Superior temporal gyrus (tissue), 1 donor: ENCODE measurements around the gene ZNF565.
"Not testable (repeated sequence)": the region's sequence is repeated elsewhere in the genome, so short reads cannot be mapped to it uniquely, and the experiment has no call there.

Experiments used
- DNase-seq: peaks from one replicate; pipeline ENCODE4 v3.0.0-alpha.2; 2016; ENCODE audit errors: extremely low spot score

ZNF565 gene

DNA sequence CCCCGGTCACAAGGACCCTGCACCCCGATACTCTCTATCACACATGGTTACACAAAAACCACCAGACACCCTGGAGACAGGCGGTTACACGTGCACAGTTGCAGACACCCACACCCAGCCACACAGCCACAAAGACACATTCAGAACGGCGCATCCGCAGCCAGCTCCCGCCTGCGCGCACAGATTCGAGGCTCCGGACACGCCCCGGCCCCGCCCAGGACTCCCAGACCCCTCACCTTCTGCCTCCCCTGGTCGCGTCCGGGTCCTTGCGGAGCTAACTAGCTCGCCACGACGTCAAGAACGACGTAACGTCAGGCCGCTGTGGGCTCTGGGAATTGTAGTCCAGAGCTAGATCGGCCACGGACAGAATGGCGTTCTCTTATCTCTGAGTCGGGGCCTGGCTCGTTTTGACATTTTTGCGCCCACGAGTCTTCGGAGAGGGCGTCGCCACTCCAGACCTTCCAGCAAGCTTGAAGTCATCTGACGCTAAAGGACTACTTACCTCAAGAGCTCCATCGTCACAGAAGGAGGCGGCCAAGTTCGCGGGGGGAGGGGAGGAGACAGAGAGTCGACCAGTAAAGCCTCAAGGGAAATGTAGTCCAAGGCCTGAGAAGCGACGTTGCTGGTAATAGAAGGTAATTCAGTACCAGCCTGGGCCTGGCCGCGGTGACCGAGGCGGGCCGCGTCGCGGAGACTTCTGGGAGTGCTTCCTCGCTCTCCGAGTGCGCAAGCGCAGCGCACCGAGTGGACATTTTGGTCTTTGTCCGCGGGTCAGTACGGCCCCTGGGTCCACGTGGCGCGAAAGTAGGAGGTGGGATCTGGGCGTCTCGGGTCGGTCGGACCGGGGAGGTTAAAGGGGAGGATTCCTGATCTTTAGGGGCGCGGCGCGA, at the start of gene ZNF565, which contains the start of gene ZNF146:
ZNF565 (minus strand) TSS at position 280 of the 890 bp plus-strand sequence. CDS start 12,680 bp downstream, outside the sequence.
ZNF146 (plus strand) TSS at position 721 of the 890 bp plus-strand sequence. CDS start 21,335 bp downstream, outside the sequence.
- peak; percentile 99 for DNase-seq

DNA sequence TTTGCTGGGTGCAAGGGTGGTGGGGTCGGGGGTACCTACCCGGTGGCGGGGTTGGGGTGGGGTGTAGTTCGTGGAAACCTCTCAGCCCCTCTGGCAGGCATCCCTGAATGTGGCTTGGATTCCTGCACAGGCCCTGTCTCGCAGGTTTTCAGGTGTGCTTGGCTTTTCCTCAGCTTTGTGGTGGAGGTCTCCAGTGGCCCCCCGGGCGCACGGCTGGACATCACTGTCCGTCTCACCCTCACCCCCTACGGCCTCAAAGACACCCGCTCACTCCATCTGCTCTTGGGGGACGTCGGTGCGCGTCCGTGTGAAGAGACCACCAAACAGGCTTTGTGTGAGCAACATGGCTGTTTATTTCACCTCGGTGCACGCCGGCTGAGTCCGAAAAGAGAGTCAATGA, 44.7 kb upstream of the ZNF565 start:
- no peak for DNase-seq

DNA sequence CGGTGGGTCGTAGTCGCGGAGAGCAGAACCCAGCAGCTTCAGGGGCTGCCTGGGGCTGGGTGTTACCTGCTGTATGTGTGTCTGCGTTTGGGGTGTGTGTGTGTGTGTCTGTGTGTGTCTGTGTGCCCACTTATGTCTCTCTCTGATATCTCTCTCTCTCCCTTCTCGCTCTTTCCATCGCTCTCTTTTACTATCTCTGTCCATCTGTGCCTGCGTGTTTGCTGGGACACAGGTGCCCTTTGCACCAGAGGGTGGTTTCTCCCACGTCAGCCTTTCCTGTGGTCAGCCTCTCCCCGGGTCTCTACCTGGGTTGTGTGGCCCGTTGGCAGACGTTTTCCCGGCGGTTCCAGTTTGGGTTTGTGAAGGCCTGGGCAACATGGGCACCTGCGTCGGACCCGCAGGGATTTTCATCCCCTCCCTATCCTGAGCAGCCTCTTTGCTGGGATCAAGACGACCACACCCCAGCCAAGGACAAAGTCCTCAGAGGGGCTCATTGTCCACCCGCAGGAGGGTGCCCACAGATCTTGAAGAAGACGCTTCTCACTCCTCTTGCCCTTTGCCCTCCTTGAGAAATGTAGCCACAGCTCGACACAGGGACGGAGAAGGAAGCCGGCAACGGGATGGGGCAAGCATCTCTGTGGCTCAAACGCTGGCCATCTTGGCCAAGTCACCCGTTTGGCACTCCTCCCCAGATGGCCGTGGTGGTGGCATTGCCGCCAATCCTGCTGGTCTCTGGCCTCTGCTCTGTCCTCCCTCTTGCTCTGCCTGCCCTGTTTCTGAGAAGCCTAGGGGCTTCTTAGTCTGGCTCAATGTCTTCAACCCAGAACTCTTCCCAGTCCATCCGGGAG, 43.8 kb upstream of the ZNF565 start:
- DNase-seq, result no peak

DNA sequence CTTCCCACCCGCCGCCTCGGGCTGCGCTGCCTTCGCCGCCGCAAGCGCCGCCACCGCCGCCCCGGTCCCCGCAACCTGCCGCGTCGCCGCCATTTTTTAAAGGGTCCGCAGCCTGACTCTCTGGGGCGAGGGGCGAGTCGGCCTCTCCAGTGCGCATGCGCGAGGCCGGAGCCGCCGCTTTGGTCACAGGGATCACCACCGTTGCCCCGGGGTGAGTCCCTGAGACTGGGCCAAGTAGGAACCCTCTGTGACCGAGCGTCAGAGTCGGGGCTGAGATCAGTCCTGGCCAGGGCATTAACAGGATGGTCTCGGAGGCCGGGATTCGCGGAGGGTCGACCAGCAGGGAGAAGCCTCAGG, 43.0 kb upstream of the ZNF565 start:
- no peak for DNase-seq

DNA sequence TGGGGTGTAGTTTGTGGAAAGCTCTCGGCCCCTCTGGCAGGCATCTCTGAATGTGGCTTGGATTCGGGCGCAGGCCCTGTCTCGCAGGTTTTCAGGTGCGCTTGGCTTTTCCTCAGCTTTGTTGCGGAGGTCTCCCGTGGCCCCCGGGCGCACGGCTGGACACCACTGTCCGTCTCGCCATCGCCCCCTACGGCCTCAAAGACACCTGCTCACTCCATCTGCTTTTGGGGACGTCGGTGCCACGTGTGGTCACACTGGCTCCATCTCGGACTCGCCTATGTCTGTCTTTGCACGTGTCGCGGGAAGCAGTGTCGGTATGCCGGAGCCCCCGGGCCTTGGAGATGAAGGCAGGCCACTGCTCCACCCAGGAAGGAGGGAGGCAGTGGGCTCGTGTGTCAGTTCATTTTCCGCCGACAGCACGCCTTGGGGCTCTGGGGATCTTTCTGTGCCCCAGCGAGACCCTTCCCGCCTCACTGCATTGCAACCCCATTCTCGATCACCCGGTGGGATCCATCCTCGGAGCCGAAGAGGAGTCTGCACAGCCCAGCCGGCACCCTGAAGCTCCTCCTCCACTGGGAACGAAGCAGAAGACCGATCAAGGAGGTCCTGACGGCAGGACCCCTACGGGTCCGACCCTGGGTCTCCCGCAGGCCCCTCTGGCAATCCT, 42.5 kb upstream of the ZNF565 start:
- DNase-seq, result no peak

DNA sequence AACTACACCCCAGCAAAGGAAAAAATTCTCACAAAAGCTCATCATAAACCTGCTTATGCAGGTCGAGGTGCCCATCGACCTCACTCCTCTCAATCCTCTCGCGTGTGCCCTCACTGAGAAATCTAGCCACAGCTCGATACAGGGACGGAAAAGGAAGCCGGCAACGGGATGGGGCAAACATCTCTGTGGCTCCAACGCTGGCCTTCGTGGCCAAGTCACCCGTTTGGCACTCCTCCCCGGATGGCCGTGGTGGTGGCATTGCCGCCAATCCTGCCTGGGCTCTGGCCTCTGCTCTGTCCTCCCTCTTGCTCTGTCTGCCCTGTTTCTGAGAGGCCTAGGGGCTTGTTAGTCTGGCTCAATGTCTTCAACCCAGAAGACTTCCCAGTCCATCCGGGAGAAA, 41.6 kb upstream of the ZNF565 start:
- DNase-seq, result no peak

DNA sequence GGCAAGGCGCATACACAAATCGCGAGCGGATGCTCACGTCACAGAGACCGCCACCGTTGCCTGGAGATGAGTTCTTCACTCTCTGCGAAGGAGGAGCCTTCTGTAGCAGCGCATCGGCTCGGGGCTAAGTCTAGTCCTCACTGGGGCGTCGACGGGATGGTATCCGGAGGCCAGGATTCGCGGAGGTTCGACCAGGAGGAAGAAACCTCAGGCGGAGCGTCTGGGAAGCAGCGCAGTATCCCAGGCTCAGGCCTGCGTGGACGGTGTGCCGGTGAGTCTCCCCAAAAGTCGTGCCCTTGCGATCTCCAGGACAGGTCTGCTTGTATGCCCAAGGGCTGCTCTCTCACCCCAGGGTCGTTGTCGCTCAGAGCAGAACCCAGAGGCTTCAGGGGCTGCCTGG, 40.9 kb upstream of the ZNF565 start:
- no peak for DNase-seq

DNA sequence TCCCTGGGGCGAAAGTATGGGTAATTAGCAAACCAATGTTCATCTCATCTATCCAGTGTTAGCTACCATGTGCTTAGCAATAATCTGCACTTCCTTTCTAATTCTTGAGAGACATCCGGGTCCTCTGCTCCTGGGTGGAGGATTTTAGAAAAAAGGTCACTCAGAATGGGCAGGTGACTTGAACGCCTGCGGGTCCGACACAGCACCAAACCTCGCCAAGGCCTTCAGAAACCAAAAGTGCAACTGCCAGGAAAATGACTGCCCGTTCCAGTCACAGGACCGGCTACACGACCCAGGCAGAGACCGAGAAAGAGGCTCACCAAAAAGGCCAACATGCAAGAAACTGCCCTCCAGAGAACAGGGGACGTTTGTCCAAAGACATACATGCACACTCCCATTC, 40.4 kb upstream of the ZNF565 start:
- DNase-seq, result no peak

DNA sequence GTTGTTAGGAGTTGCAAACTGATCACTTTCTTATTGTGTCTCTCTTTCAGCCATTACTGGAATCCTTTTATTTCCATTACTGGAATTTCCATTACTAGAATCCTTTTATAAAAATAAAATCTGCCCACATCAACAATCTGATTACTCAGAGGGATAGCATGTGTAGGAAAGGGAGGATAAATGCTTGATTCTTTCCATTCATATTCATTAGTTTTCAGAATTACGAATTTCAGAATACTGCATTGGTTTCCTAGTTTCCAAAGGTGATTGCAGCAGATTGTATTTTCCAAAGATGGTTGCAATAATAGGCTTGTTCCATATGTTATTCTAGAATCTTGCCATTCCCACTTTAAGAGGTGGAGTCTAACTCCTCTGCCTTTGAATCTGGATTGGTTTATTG, 37.6 kb upstream of the ZNF565 start:
- DNase-seq, result no peak

DNA sequence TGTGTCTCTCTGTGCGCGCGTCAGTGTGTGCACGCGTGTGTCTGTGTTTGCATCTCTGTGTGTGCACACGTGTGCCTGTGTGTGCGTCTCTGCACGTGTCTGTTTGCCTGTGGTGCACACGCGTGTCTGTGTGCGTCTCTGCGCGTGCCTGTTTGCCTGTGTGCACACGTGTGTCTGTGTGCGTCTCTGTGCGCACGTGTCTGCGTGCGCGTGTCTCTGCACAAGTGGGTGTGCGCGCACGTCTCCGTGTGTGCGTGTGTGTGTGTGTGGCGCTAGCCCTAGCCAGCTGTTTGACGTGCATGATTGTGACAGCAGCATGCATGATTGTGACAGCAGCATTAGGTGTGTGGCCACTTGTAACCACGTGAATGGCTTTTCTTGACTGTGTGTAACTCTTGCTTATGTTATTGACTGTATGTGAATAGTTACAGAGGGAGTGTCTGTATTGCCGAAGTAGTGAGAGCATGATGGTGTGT, 31.6 kb upstream of the ZNF565 start:
- DNase-seq, result peak; percentile 39

DNA sequence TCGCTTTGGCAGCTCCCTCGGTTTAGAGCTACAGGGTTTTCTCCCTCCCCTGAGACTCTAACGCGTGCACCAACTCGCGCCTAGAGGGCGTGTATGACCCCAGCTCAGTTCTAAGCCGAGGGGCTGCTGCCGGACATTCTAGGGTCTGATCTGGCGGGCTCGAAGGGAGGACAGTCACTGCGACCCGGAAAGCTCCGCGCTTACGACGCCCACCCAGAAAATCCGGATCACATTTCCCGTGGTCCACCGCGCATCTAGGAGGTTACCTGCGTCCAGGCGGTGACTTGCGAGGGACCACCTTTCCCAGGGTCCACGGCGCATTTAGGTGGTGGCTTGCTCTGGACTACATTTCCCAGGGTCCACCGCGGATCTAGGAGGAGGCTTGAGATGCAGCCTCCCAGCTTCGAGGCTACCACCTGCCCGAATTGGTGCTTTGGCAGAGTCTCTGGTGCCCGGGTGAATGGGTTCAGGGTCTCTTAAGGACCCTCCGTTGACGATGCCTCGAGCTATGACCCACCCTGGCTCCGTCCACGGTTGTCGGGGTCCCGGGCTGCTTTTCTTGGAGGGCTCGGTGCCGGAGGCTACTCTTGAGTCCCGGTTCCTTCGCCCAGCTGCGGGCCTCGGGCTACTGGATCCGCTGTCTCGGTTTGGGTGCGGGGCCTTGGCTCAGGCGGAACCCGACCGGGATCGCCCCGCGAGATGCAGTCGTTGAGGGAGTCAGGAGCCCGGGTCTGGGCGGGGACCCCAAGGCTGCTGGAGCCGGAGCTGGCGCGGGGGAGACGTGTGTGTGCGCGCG, 30.9 kb upstream of the ZNF565 start:
- DNase-seq, result peak; percentile 59

DNA sequence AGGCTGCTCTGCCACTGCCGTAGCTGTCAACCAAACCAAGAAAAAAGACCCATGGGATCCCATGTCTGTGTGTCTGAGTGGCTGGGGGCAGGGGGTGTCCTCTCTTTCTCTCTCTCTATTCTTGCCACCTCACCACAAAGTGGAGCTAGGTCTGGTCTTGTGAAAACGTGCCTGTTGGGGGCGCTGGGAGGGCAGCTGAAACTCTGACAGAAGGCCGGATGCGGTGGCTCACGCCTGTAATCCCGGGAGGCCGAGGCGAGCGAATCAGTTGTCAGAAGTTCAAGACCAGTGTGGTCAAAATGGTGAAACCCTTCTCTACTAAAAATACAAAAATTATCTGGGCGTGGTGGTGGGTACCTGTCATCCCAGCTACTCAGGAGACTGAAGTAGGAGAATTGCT, 29.6 kb upstream of the ZNF565 start:
- no peak for DNase-seq

DNA sequence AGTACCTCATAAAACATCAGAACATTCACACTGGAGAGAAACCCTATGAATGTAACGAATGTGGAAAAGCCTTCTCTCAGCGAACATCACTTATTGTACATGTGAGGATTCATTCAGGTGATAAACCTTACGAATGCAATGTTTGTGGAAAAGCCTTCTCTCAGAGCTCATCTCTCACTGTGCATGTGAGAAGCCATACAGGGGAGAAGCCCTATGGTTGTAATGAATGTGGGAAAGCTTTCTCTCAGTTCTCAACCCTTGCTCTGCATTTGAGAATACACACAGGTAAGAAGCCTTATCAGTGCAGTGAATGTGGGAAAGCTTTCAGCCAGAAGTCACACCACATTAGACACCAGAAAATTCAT, 22.5 kb upstream of the ZNF565 start:
- no peak for DNase-seq

DNA sequence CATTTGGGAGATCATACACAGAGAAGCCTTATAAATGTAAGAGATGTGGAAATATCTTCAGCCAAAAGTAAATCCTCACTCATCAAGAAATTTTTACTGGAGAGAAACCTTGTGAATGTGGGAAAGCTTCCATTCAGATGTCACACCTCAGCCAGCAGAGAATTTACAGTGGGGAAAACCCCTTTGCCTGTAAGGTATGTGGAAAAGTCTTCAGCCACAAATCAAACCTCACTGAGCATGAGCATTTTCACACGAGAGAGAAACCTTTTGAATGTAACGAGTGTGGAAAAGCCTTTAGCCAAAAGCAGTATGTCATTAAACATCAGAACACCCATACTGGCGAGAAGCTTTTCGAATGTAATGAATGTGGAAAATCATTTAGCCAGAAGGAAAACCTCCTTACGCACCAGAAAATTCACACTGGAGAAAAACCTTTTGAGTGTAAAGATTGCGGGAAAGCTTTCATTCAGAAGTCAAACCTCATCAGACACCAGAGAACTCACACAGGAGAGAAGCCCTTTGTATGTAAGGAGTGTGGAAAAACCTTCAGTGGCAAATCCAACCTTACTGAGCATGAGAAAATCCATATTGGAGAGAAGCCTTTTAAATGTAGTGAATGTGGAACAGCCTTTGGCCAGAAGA, 22.0 kb upstream of the ZNF565 start:
- no peak for DNase-seq

DNA sequence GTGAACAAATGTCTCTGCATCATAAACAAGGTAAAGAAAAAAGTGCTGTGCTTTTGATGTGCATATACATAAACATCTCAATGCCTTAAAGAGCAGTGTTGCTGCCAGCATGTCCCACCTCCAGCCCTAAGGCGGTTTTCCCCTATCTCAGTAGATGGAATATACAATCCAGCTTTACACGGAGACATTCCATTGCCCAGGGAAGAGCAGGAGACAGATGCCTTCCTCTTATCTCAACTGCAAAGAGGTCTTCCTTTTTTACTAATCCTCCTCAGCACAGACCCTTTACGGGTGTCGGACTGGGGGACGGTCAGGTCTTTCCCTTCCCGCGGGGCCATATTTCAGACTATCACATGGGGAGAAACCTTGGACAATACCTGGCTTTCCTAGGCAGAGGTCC, 19.2 kb upstream of the ZNF565 start:
- not testable (repeated sequence) for DNase-seq

DNA sequence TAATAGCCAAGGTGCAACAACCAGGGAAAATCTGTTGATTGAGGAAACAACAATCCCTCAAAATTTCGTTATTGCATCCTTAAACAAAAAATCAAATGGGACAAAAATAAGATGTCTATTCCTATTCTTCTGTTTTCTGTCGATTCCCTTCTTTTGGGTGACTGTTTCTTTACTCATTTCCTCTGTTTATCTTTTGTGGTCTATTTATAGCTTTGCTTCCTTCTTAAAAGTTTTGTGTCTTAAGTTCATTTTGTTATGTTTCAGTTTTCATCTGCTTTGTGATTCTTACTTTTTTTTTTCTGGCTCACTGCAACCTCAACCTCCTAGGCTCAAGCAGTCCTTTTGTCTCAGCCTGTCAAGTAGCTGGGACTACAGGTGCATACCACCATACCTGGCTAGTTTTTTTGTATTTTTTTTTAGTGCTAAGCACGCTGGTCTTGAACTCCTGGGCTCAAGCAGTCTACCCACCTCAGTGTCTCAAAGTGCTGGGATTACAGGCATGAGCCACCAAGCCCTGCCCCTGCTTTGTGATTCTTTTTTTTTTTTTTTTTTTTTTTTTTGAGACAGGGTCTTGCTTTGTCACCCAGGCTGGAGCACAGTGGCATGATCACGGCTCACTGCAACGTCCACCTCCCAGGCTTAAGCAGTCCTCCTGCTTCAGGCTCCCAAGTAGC, 10.9 kb upstream of the ZNF565 start:
- DNase-seq, result no peak

DNA sequence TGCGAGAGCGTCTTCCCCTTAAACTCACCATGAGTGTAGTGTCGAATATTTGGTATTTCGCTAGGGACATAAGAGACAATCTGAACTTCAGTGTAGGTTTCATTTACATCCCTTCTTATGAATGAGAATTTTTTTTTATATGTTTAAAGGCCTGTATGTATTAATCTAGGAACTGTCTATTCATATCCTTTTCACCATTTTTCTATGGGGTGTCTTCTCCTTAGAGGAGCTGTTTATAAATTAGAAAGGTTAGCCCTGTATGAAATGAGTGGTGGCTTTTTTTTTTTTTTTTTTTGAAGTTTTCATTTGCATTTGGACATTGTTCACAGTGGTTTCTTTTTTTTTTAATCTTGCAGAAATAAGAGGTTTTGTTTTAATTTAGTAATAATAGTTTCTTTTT, 8.0 kb upstream of the ZNF565 start:
- DNase-seq, result no peak

DNA sequence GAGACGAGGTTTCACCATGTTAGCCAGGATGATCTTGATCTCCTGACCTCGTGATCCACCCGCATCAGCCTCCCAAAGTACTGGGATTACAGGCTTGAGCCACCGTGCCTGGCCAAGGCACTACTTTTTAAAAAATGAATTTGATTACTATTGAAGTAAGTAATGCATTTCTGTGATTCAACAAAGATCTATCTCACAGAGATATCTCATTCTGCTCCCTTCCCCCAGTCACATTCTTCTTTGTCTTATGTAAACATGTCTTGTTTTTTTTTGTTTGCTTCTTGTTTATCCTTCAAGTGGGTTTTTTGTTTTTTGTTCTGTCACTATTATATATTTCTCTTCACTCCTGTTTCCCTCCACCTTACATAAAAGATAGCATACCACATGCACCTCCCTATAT, 7.0 kb upstream of the ZNF565 start:
- no peak for DNase-seq

DNA sequence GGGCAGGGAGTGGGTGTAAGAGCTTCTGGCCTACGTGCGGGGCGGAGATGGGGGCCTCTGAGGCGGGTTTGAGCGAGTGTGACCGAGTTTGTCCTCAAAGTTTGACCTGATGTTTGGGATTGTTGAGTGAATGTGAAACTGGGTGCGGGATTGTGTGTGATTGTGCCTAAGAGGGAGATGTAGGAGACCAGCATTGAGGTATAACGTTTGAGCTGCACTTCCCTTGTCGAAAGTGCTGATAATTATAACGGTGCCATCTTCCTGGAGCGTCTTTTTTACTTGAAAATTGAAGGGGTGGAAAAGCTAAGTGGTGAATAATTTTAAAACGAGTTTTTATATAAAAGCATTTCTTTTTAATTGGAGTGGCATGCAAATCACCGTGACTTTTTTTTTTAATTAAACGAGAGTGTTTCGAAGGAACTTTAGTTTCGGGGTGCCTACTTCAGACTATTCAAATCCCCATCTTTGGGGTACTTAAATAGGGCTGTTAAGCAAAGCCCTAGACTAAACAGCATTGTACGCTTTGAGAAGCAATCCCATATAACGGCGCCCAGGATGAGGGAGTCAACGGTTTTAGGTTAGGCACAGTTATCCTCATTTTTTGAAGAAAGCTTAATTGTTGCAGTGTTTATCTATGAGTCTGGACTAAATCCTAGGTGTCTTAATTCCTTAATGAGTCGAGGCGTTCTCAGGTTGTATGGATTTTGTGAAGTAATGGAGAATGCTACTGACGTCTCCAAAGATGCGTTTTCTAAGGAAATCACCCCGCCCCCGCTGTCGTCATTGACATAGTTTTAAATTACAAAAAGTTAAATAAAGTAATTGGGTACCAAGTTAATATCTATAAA, 1.0 kb upstream of the ZNF565 start:
- no peak for DNase-seq
